Muscle of back (tissue), 13 donors: ENCODE results near the gene TAS2R16. TPM values are rescaled to one million over a fixed set of nuclear protein-coding genes. Genes with fewer than 3 reads are reported as not detected.

Source experiments
- DNase-seq, 3 donors: peaks; one replicate each; pipeline versions ENCODE4 v3.0.0 to v3.0.0-alpha.2; 2013
- long read RNA-seq, 9 donors: transcript quantifications; one replicate each; lab custom pipeline, GENCODE V29; 2026
- polyA plus RNA-seq, 10 donors: library from polyadenylated mRNA; unstranded; fragments of 120-200 nt; gene quantifications; one replicate each; pipeline ENCODE4 v1.2.1, GENCODE V29; 2013; ENCODE audit not compliant: insufficient read length in 10 of 10

The TAS2R16 gene
- not detected for polyA plus RNA-seq
- long read RNA-seq, donor 1, result 0 reads
- long read RNA-seq, donor 2, result 0 reads
- long read RNA-seq, donor 3, result 0 reads
- long read RNA-seq, donor 4, partial matches to known transcripts, result 0 of 1 reads
- long read RNA-seq, donor 4, other reads (novel, unspliced or antisense), result 0 of 1 reads
- long read RNA-seq, donor 5, result 0 reads
- long read RNA-seq, donor 6, result 0 reads
- long read RNA-seq, donor 7, result 0 reads
- long read RNA-seq, donor 8, result 0 reads
- long read RNA-seq, donor 9, result 0 reads

GRCh38 chr7:122995600-122995999 is at the start of gene TAS2R16:
TSS of gene TAS2R16 (minus strand) at chr7:122995700. CDS start at chr7:122995634, 66 bp downstream.
- DNase-seq, result no peak

GRCh38 chr7:123043642-123044041 is 48.1 kb upstream of the TAS2R16 start:
- no peak for DNase-seq

DNA sequence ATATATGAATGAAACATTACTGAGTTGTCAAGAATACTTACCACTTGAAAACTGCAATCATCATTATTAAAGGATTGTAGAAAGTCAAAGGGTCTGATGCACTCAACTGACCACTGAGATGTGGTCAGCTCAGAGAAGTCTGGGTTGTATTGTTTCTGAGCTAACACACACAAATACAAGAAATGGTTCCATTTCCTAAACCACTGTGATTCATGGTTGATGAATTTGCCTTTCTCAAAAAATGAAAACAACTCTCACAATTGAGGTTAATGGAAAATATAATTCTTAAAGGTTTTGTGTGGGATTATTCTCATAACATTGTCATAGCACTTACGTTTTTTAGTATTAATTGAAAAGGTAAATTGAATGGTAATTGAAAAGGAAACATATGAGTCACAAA is 45.6 kb upstream of the TAS2R16 start:
- DNase-seq, result no peak

GRCh38 chr7:123039269-123039668 is 43.8 kb upstream of the TAS2R16 start:
- DNase-seq, result no peak

DNA sequence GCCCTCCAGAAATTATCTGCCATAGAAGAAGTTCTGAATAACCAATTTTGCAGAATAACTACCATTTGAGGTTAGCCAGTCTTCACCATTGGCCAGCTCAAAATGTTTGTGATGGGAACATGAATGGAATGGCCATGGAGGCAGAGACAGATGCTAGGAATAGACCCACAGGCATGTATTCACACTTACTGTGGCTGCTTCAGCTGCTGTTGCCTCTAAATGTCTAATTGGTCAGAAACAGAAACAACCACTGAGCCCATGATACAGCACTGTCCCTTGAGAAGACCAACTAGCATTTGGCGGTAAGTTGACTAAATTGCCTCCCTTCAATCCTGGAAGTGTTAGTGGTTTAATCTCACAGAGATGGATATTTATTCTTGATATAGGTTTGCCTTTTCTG is 38.6 kb upstream of the TAS2R16 start:
- no peak for DNase-seq

GRCh38 chr7:123030631-123031030 is 35.1 kb upstream of the TAS2R16 start:
- DNase-seq, result no peak

GRCh38 chr7:123028339-123028738 is 32.8 kb upstream of the TAS2R16 start:
- no peak for DNase-seq

DNA sequence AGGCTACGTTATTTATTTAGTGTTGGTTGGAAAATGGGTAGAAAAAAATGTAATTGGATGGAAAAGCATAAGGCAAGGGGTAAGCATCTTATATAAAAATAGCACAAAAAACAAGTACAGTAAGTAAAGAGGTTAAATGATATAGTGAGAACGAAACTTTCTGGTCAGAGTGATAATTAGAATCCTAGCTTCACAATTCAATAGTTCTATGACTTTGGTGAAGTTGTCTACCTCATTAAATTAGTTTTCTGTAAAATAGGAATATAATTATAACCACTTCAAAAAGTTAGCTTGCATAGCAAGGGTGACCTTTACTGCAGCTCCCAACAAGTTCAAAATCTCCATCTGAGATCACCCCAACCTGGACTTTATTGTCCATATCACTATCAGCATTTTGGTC is 30.8 kb upstream of the TAS2R16 start:
- no peak for DNase-seq

GRCh38 chr7:123024989-123025758 is 29.7 kb upstream of the TAS2R16 start:
- DNase-seq, result no peak

DNA sequence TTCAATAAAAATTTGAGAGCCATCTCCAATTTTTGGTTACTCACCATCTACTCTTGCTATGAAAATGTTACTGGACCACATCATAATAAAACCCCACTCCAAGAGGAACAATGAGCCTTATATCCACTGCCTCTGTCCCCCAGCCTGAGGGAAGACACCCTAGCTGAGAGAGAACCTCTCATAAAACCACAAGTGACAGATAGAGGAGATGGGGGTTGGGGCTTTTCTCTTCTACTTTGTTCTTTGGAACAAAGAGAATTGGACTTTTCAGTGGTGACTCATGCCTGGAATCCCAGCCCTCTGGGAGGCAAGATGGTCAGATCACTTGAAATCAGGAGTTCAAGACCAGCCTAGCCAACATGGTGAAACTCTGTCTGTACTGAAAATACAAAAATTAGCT is 27.6 kb upstream of the TAS2R16 start:
- DNase-seq, result no peak

DNA sequence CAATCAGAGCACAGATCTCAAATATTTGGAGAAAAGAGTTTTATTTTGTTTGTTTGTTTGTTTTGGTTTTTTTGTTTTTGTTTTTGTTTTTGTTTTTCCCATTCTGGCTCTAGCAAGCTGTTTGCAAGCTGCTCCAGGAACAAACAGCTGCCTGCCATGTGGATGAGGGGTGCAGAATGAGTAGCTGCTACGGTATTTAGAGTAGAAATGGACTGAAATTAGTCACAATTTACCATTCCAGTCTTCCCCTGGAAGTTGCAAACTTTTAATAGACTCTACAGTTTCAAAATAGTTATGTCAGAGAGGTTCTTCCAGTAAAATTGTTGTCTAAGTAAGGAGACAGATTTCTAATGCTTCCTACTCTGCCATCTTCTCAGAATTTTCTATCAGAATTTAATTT is 27.1 kb upstream of the TAS2R16 start:
- DNase-seq, result no peak

DNA sequence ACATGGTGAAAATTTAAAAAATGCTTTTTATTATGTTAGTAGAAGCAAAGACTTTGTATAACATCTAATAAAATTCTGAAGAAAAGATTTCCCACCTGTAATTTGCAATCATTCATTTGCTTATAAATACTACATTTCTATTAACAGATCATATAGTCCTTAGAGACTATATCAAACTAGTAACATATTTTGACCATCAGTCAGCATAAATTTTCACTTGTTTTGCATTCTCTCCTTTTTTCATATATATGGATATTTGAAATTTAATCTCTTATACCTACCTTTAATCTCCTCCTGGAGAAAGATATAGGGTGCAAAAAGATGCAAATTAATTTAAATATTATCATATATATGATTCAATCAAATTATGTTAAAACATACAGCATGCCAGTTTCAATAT is 16.9 kb upstream of the TAS2R16 start:
- DNase-seq, result no peak

- DNase-seq, result no peak
These were observed 16.4 kb upstream of the TAS2R16 start for GRCh38 chr7:123011766-123012369.

GRCh38 chr7:123004931-123005330 is 9.4 kb upstream of the TAS2R16 start:
- DNase-seq, result no peak

- DNase-seq, result no peak
These were observed 8.1 kb upstream of the TAS2R16 start for GRCh38 chr7:123003539-123004126.

- DNase-seq, result no peak
These were observed 5.9 kb downstream of the TAS2R16 start for GRCh38 chr7:122989577-122989976.

DNA sequence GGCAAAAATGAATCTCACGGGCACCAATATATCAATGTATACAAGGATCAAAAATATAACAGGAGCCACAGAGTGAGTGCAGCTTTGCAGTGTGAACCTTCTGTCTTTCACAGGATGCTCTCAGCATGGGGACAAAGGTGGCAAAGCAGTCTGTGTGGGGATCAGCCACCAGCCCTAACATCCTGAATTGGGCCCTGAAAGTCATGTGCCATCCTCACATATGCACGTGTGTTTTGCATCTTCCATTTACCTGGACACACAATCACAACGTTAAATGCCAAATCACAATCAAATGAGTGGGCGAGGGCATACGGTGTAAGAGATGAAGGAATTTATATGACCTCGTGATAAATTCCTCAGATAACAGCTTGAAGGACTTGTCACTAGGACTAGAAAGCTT is 6.5 kb downstream of the TAS2R16 start:
- no peak for DNase-seq

DNA sequence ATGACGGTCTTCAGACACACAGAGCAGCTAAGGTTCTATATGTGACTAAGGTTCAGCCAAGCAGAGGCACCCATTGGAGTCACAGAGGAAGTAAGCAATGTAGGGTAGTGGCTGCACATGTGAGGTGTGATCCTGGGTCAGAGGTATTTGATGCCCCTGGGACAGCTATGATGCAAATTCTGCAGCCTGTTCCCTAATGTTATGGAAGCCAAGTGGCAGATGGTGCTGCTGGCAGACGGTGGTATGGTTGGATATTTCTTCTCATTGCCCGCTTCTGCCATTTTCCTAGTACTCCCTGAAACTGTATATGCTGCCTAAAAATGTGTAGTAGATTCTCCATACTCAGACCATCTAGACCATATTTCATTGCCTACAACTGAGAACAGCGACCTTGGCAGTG is 7.2 kb downstream of the TAS2R16 start:
- DNase-seq, result no peak

DNA sequence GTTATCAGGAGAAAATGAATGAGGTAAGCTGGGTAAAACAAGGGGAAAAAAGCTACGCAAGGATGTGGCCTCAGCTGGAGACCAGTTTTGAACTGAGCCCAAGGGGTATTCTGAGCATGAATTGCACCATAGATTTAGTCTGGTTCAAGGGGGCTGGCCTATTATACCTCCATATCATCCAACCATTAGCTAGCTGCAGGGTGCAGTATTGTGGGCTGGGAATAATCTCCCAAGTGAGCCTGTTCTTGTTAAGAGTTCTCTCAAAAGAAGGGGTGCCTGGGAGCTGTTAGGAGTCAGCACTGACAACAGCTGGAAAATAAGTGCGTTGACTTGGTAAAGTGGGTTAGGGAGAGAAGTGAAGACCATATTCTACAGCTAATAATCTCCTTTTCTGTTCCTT is 8.0 kb downstream of the TAS2R16 start:
- DNase-seq, result no peak

- no peak for DNase-seq
These were observed 11.5 kb downstream of the TAS2R16 start for GRCh38 chr7:122984021-122984420.

- DNase-seq, result no peak
These were observed 12.2 kb downstream of the TAS2R16 start for GRCh38 chr7:122983261-122983660.

DNA sequence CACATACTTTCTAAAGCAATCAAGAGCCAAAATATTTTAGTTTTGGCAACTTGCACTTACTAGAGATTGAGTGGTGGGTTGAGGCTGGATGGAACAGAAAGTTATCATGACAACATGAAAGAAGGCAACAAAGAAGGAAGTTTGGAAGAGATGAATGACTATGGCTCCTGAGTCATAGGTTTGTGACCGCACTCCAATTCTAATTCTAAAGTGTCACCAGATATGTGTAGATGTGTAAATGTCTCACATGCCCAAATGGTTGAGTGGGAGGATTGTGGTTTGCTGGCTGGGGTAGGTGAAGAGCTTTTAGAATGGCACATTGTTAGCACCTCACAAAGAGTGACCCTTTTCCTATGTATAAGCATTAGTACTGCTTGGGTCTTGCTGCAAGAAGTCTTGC is 20.2 kb downstream of the TAS2R16 start:
- DNase-seq, result no peak

- no peak for DNase-seq
These were observed 21.3 kb downstream of the TAS2R16 start for GRCh38 chr7:122974229-122974628.
